WI38 (cell line): ENCODE measurements around the gene MN1.

Source experiments
- H3K4me3 ChIP-seq: 2 replicates; pipeline ENCODE4 v1.5.1; 2011; ENCODE audit warnings: low read depth, mild to moderate bottlenecking, control low read depth, low read length
- CTCF ChIP-seq: IDR thresholded peaks from 2 replicates; pipeline ENCODE4 v1.5.1; 2012; ENCODE audit warnings: low read depth, mild to moderate bottlenecking, control low read depth, low read length

The MN1 gene

GRCh38 chr22:27839057-27839660 is 37.6 kb upstream of the MN1 start:
- TF ChIP-seq CTCF = no peak
- no peak overlapping the region for H3K4me3 ChIP-seq

GRCh38 chr22:27836181-27836580 is 34.6 kb upstream of the MN1 start:
- H3K4me3 ChIP-seq = no peak overlapping the region
- TF ChIP-seq CTCF = no peak

DNA sequence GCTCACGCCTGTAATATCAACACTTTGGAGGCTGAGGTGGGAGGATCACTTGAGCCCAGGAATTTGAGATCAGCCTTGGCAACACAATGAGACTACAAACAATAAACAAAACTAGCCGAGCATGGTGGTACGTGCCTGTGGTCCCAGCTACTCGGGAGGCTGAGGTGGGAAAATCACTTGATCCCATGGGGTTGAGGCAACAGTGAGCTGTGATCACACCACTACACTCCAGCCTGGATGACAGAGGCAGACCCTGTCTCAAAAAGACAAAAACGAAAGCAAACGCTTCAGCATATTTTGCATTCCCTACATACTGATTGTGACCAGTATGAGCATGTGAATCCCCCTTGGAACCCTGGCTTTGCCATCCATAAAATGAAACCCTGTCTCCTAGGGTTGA is 33.9 kb upstream of the MN1 start:
- no peak for TF ChIP-seq CTCF
- no peak overlapping the region; the same call in 1 of the 2 replicates for H3K4me3 ChIP-seq

GRCh38 chr22:27834364-27835185 is 33.0 kb upstream of the MN1 start:
- H3K4me3 ChIP-seq = no peak overlapping the region
- TF ChIP-seq CTCF = no peak

GRCh38 chr22:27833803-27834202 is 32.2 kb upstream of the MN1 start:
- no peak overlapping the region for H3K4me3 ChIP-seq
- TF ChIP-seq CTCF = no peak

DNA sequence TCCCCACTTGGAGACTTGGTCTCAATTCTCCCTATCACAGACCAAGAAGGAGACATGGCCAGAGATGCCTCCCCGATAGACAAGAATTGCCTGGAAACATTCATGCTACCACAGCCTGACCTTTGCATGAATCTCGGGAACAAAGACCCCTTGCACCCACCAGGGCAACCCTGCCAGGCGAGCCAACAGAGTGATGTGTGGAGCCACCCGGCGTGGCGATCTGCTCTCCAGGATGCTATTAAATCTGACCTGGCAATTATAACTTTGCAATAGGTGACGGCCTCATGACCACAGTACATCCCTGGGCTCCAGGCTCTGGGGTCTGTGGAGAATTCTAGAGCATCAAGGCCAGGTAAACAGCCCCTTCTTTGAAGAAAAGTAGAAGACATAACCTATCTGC is 31.1 kb upstream of the MN1 start:
- no peak overlapping the region for H3K4me3 ChIP-seq
- no peak for TF ChIP-seq CTCF

- TF ChIP-seq CTCF = no peak
These were observed 28.1 kb upstream of the MN1 start for GRCh38 chr22:27829620-27830019.

More at GRCh38 chr22:27829620-27830019, 28.1 kb upstream of the MN1 start:
- H3K4me3 ChIP-seq = no peak overlapping the region
